ENCODE data around the gene SPOP.

SPOP gene

GRCh38 chr17:49583889-49584288, 94.0 kb downstream of the SPOP start:
- DNase-seq, result no peak

GRCh38 chr17:49583226-49583625, 94.7 kb downstream of the SPOP start:
- DNase-seq, result no peak

GRCh38 chr17:49582789-49583188, 95.1 kb downstream of the SPOP start:
- no peak for DNase-seq

GRCh38 chr17:49582055-49582722, 95.7 kb downstream of the SPOP start:
- no peak for DNase-seq

GRCh38 chr17:49581648-49581998, 96.3 kb downstream of the SPOP start:
- no peak for DNase-seq

- DNase-seq, result no peak
Measured at GRCh38 chr17:49580981-49581647, 96.8 kb downstream of the SPOP start.

- no peak for DNase-seq
Measured at GRCh38 chr17:49580055-49580721, 97.7 kb downstream of the SPOP start.

- DNase-seq, result no peak
Measured at GRCh38 chr17:49579522-49579921, 98.4 kb downstream of the SPOP start.

GRCh38 chr17:49578952-49579500, 98.9 kb downstream of the SPOP start:
- DNase-seq, result no peak

- no peak for DNase-seq
Measured at GRCh38 chr17:49578414-49578813, 99.5 kb downstream of the SPOP start.

- no peak for DNase-seq
Measured at GRCh38 chr17:49577963-49578362, 99.9 kb downstream of the SPOP start.

- no peak for DNase-seq
Measured at GRCh38 chr17:49577650-49577934, 100.3 kb downstream of the SPOP start.

- no peak for DNase-seq
Measured at GRCh38 chr17:49576917-49577649, 100.8 kb downstream of the SPOP start.

GRCh38 chr17:49576088-49576916, 101.6 kb downstream of the SPOP start:
- DNase-seq, result peak in 1 of 5 experiments; percentile 21

GRCh38 chr17:49575679-49576087, 102.2 kb downstream of the SPOP start, which contains the start of gene NXPH3:
Gene NXPH3, plus strand, starts transcription at chr17:49575871. Its CDS starts 349 bp downstream, at chr17:49576220.
- DNase-seq, result peak; percentile 40 to 71 (median 51)

GRCh38 chr17:49574945-49575678, 102.8 kb downstream of the SPOP start:
- DNase-seq, result no peak

GRCh38 chr17:49574323-49574781, 103.5 kb downstream of the SPOP start:
- DNase-seq, result no peak

- no peak for DNase-seq
Measured at GRCh38 chr17:49573510-49574322, 104.2 kb downstream of the SPOP start.

GRCh38 chr17:49572806-49573420, 105.0 kb downstream of the SPOP start:
- DNase-seq, result no peak

- DNase-seq, result no peak
Measured at GRCh38 chr17:49572226-49572625, 105.7 kb downstream of the SPOP start.
